Gastroesophageal sphincter (tissue), 3 donors: Measurements from ENCODE around the gene GRM7.

Source experiments
- EP300 ChIP-seq: sonication (generic); formaldehyde crosslinking; IDR thresholded peaks from one replicate; pipeline ENCODE4 v1.6.1; 2017; ENCODE audit warnings: antibody characterized with exemption, mild to moderate bottlenecking
- POLR2A ChIP-seq, 2 donors: fragments of 450-650 bp; IDR thresholded peaks; one replicate each; pipeline ENCODE4 v1.6.1; 2017; ENCODE audit warnings: antibody characterized with exemption in 2 of 2, mild to moderate bottlenecking in 2 of 2, moderate library complexity in 1 of 2
- POLR2AphosphoS5 ChIP-seq: sonication (generic); formaldehyde crosslinking; IDR thresholded peaks from one replicate; pipeline ENCODE4 v1.6.1; 2017; ENCODE audit warnings: antibody characterized with exemption
- TF ChIP-seq, protein P1 (sequence below), 4 experiments: fragments of 200-600 bp in 2 of 4; fragments of 450-650 bp in 2 of 4; sonication (generic) in 1 of 4; IDR thresholded peaks; one replicate each; pipeline ENCODE4 v1.5.1; 2017 to 2019; ENCODE audit warnings: antibody characterized with exemption in 4 of 4, mild to moderate bottlenecking in 2 of 4, moderate library complexity in 2 of 4

DNA sequence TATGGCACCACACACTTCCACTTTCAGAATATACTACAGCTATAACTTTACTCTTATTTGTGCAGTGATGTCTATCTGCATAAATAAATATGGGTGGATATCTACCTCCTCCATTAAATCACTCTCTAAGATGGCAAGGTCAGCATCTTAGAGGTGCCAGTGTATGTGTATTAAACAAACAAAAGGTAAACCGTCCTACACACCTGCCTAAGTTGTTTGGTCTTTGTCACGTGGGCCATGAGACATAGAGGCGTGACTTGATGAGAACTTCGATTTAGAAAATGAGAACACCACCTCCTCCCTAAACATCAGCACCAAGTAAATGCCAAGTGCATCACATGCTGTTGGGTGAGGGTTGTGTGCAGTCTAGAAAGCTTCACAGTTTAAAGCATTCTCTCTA is 310.6 kb downstream of the GRM7 start:
- TF ChIP-seq POLR2AphosphoS5: no peak
- TF ChIP-seq, protein P1, sequence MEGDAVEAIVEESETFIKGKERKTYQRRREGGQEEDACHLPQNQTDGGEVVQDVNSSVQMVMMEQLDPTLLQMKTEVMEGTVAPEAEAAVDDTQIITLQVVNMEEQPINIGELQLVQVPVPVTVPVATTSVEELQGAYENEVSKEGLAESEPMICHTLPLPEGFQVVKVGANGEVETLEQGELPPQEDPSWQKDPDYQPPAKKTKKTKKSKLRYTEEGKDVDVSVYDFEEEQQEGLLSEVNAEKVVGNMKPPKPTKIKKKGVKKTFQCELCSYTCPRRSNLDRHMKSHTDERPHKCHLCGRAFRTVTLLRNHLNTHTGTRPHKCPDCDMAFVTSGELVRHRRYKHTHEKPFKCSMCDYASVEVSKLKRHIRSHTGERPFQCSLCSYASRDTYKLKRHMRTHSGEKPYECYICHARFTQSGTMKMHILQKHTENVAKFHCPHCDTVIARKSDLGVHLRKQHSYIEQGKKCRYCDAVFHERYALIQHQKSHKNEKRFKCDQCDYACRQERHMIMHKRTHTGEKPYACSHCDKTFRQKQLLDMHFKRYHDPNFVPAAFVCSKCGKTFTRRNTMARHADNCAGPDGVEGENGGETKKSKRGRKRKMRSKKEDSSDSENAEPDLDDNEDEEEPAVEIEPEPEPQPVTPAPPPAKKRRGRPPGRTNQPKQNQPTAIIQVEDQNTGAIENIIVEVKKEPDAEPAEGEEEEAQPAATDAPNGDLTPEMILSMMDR (IDR thresholded peaks at IDR 0.05): no peak
- TF ChIP-seq POLR2A (IDR thresholded peaks at IDR 0.05): no peak
- no peak for TF ChIP-seq EP300
